Astrocyte of the cerebellum (primary cell): ENCODE results near the gene CUL2.

Experiments used
- DNase-seq: peaks from one replicate; pipeline ENCODE4 v3.0.0-alpha.2; 2011; ENCODE audit warnings: low read depth
- H3K4me3 ChIP-seq: 2 replicates; pipeline ENCODE4 v1.5.1; 2011; ENCODE audit warnings: mild to moderate bottlenecking, low read depth, low read length, moderate library complexity
- in situ Hi-C: cut with HindIII; loops from 2 replicates; pipeline ENCODE4 v1.10.0; 2017; ENCODE audit warnings: low sequenced_read_pairs
- TF ChIP-seq, protein P1 (sequence below): IDR thresholded peaks from 2 replicates; pipeline ENCODE4 v1.5.1; 2012; ENCODE audit warnings: low read length, low read depth, moderate library complexity, mild to moderate bottlenecking; ENCODE audit errors: missing control alignments

CUL2 gene

DNA sequence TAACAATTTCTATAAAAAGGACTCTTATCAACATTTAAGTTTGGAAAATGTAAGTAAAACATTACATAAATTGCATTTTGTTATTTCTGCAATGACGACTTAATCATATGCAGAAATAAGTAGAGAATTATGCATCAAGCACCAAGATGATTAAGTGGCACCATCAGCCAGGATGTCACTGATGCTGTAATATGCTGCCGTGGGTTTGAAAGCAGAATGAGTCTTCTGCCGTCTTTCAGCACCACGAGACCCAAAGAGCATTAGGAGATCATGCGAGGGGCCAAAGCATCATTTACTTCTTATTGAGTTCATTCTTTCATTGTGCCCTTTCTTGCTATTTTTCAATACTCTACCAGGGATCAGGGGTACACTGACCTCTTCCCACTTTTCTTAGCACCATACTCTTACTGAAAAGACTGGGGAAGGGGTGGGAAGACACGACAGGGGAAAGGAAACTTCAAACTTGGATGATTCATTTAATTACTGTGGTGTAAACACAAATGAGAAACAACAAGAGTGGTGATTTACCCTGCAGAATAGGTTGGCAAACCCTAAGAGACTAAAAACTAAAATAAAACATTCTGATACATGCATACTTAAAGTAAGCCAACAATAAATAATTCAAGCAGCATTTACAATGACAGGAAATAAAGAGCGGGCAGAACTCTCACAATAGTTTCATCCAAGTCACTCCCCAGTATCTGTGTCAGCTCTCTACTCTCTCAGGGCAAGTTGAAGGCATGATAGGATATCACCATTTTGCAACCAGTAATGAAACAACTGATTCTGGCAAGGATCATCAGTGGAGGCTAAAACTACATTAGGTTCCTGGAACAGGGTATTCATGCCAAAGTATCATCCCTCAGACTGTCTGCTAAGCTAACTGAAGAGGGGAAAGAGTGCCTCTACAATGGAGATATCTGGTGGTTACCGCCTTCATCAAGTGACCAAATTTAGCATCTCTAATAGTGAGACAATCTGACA, 70.8 kb downstream of the CUL2 start:
- H3K4me3 ChIP-seq: no peak overlapping the region
- no peak for DNase-seq
- in situ Hi-C loops: no loop called here
- TF ChIP-seq, protein P1, sequence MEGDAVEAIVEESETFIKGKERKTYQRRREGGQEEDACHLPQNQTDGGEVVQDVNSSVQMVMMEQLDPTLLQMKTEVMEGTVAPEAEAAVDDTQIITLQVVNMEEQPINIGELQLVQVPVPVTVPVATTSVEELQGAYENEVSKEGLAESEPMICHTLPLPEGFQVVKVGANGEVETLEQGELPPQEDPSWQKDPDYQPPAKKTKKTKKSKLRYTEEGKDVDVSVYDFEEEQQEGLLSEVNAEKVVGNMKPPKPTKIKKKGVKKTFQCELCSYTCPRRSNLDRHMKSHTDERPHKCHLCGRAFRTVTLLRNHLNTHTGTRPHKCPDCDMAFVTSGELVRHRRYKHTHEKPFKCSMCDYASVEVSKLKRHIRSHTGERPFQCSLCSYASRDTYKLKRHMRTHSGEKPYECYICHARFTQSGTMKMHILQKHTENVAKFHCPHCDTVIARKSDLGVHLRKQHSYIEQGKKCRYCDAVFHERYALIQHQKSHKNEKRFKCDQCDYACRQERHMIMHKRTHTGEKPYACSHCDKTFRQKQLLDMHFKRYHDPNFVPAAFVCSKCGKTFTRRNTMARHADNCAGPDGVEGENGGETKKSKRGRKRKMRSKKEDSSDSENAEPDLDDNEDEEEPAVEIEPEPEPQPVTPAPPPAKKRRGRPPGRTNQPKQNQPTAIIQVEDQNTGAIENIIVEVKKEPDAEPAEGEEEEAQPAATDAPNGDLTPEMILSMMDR: no peak

DNA sequence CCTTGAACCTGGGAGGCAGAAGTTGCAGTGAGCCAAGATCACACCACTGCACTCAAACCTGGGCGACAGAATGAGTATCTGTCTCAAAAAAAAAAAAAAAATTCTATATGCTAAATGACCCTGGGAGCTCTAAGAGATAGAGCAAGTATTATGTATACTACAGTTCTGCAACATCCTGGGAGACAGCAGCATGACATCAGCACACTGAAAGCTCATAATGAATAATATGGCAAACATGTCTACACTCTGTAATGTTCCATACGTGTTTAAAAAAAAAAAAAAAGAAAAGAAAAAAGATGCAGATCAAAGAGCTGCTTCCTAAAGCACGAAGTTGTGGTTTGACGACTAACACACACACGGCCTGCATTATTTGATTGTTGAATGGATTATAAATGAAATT, 72.5 kb downstream of the CUL2 start:
- in situ Hi-C loops: no loop called here
- no peak for DNase-seq
- no peak overlapping the region for H3K4me3 ChIP-seq
- TF ChIP-seq, protein P1: no peak

DNA sequence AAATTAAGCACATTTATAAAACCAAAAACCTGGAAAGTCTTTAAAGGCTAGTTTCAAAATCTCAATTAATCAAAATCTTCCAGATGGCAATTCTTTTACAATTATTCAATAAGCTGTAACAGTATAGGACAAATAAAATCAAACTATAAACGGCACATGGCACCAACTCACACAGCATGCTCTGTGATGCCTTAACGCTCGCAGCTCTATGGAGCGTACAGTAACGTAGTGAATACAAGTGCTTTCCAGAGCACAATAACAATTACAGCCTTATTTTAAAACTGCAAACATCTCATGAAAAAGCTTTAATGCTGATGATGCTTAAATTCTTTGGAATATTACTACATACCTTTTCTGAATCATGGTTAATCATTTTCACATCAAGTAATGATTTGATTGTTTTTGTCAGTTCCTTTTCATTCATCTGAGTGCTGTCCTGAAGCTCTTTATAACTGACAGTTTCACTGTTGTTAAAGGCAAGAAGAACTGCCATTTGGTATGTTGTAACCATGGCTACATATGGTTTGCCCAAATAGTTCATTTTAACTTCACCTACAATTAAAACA, 74.2 kb downstream of the CUL2 start:
- in situ Hi-C loops: no loop called here
- DNase-seq: no peak
- H3K4me3 ChIP-seq: no peak overlapping the region
- TF ChIP-seq, protein P1: no peak

DNA sequence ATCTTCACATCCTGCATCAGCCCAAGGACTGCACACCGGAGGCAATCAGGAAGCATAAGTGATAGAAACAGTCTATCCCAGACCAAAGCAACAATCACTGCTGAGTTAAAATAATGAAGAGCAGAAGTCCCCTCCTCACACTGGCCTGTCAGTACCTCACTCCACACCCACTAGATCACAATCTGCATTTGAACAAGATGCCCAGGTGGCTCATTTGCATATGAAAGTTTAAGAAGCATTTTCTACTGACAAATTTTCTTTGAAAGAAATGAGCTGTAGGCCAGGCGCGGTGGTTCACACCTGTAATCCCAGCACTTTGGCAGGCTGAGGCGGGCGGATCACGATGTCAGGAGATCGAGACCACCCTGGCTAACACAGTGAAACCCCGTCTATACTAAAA, 77.4 kb downstream of the CUL2 start:
- in situ Hi-C loops: no loop called here
- no peak for DNase-seq
- TF ChIP-seq, protein P1: no peak

DNA sequence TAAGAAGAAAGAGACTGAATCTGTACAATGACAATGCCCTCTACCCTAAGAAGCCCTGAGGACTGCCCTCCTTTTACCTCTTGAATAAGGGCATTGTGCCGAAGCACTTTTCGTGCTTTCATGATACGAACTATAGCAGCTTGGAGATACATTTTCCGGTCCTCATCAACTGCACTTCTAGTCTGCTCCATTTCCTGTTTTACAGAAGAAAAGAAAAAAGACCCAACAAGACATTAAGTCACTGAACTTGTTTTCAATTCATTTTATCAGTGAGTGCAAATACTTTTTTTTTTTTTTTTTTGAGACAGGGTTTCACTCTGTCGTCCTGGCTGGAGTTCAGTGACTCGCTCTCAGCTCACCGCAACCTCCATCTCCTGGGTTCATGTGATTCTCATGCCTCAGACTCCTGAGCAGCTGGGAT, 78.4 kb downstream of the CUL2 start:
- H3K4me3 ChIP-seq: no peak overlapping the region

More for the DNA sequence above, 77.4 kb downstream of the CUL2 start:
- no peak overlapping the region for H3K4me3 ChIP-seq

DNA sequence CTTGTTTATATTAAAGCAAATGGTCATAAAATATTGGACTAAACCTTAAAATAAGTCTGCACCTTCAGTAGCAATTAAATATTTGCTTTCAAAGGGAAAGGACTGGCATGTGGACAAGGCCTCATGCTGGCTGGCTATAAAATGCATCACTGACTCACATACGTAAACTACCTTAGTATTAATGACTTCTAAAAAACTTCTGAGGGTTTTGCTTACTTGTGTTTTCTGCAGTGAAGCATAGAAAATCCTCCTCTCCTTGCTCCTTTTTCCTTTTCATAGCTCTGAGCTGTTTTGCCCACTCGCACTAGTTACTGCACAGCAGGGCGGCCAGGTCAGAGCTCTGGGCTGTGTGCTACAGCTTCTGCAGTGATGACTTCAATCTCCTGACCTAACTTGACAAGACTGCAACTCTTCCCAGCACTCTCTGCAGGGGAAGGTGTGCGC, 82.3 kb downstream of the CUL2 start:
- TF ChIP-seq, protein P1: no peak
- no peak overlapping the region for H3K4me3 ChIP-seq
- DNase-seq: peak; percentile 46
- in situ Hi-C loops: no loop called here

More for the DNA sequence above, 78.4 kb downstream of the CUL2 start:
- in situ Hi-C loops: no loop called here
- TF ChIP-seq, protein P1: no peak
- no peak for DNase-seq
